Endothelial cell (in vitro differentiated cells): ENCODE measurements around the gene PPM1H. TPM values are rescaled to one million over a fixed set of nuclear protein-coding genes. Genes with fewer than 3 reads are reported as not detected.

Experiments used
- DNase-seq: peaks from one replicate; pipeline ENCODE4 v3.0.0; 2021; ENCODE audit warnings: low spot score
- H3K27ac Mint-ChIP-seq: one replicate; pipeline ENCODE4 v1.8.0; 2021; ENCODE audit warnings: mixed read lengths, inconsistent platforms; ENCODE audit not compliant: unreplicated experiment
- H3K27me3 Mint-ChIP-seq: one replicate; pipeline ENCODE4 v1.8.0; 2021; ENCODE audit warnings: mild to moderate bottlenecking, moderate library complexity, mixed read lengths, inconsistent platforms; ENCODE audit not compliant: unreplicated experiment
- H3K36me3 Mint-ChIP-seq: one replicate; pipeline ENCODE4 v1.8.0; 2021; ENCODE audit warnings: mild to moderate bottlenecking, low read depth, mixed read lengths, inconsistent platforms; ENCODE audit not compliant: unreplicated experiment
- H3K4me1 Mint-ChIP-seq: one replicate; pipeline ENCODE4 v1.8.0; 2021; ENCODE audit warnings: mild to moderate bottlenecking, mixed read lengths, inconsistent platforms; ENCODE audit not compliant: unreplicated experiment
- H3K4me3 Mint-ChIP-seq: one replicate; pipeline ENCODE4 v1.8.0; 2021; ENCODE audit warnings: mild to moderate bottlenecking, mixed read lengths, inconsistent platforms; ENCODE audit not compliant: unreplicated experiment
- H3K9me3 Mint-ChIP-seq: one replicate; pipeline ENCODE4 v1.8.0; 2021; ENCODE audit warnings: mixed read lengths, inconsistent platforms; ENCODE audit not compliant: unreplicated experiment
- total RNA-seq: library from RNA; stranded (reverse); fragmentation: NEBNext Ultra II Directional; extraction: Animal tissue kit (Norgen Biotek cat#: 25700); gene quantifications from one replicate; pipeline ENCODE4 v1.2.1, GENCODE V29; 2021; ENCODE audit not compliant: unreplicated experiment
- TF ChIP-seq, protein P1 (sequence below): fragments of 200-600 bp; sonication (generic); IDR thresholded peaks from one replicate; pipeline ENCODE4 v1.5.0; 2021; ENCODE audit warnings: antibody characterized with exemption; ENCODE audit not compliant: unreplicated experiment

PPM1H gene
- total RNA-seq, 1 donor from 2014 or later, result 71.8 TPM

DNA sequence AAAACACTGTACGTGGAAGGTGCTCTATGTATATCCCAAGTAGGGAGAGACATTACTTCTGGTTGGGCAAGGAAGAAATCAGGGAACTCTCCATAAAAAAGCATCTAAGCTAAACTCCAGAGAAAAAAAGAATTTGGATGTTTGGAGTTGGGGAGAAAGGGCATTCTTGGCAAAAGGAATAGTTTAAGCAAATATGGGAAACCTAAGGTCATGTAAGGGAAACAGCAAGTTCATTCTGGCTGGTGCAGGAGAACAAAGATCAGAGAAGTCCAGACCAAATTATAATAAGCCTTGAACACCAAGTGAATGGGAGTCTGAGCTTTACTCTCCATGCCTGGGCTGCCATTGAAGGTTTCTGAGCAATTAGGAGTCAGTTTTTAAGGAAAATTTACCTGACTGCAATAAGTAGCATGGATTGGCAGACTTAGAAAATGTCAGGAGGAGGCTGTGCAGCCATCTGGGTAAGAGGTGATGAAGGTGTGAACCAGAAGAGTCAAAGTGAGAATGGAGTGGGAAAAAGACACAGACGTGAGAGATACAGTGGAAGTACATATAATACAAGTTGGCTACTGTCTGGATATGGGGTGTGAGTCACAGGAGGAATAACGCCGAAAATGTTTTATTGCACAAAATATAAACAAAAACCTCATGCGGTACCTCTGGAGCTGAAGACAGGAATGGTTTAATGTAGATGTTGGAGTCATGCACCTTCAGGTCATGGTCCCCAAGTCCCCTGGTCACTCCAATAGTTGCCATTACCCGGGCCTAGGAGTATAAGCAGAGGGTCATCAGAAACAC lies 245.7 kb downstream of the PPM1H start:
- Mint-ChIP-seq H3K4me3 (no peak overlapping the region), H3K9me3 (no peaks in the 10 kb centered on the region), H3K4me1 (peaks cover 9% of the 10 kb centered on the region), H3K27me3 (peaks cover 6% of the 10 kb centered on the region), H3K27ac (no peak overlapping the region), H3K36me3 (peaks cover 63% of the 10 kb centered on the region)
- no peak for DNase-seq
- TF ChIP-seq, protein P1, sequence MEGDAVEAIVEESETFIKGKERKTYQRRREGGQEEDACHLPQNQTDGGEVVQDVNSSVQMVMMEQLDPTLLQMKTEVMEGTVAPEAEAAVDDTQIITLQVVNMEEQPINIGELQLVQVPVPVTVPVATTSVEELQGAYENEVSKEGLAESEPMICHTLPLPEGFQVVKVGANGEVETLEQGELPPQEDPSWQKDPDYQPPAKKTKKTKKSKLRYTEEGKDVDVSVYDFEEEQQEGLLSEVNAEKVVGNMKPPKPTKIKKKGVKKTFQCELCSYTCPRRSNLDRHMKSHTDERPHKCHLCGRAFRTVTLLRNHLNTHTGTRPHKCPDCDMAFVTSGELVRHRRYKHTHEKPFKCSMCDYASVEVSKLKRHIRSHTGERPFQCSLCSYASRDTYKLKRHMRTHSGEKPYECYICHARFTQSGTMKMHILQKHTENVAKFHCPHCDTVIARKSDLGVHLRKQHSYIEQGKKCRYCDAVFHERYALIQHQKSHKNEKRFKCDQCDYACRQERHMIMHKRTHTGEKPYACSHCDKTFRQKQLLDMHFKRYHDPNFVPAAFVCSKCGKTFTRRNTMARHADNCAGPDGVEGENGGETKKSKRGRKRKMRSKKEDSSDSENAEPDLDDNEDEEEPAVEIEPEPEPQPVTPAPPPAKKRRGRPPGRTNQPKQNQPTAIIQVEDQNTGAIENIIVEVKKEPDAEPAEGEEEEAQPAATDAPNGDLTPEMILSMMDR, result no peak

DNA sequence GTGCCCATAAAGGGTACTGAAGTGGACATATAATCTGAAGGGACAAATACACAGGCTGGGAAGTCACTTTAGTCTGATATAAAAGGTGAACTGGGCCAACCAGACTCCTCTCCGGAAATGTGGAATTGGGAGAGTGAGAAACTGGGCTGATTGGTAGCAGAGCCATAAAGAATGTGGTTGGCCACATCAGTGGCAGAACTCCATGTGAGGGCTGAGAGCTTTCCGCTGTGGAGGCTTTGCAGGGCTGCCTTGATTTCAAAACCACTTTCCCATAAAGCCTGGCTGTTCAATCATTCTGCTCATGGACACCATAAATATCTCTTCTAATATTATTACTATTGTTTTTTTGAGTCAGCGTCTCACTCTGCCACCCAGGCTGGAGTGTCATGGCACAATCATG lies 248.0 kb downstream of the PPM1H start:
- H3K27ac Mint-ChIP-seq, result no peak overlapping the region
- no peaks in the 10 kb centered on the region for H3K9me3 Mint-ChIP-seq
- H3K4me1 Mint-ChIP-seq, result peaks cover 18% of the 10 kb centered on the region
- peaks cover 44% of the 10 kb centered on the region for H3K36me3 Mint-ChIP-seq
- peaks cover 6% of the 10 kb centered on the region for H3K27me3 Mint-ChIP-seq
- no peak overlapping the region for H3K4me3 Mint-ChIP-seq
- DNase-seq, result no peak
- TF ChIP-seq, protein P1, result no peak

DNA sequence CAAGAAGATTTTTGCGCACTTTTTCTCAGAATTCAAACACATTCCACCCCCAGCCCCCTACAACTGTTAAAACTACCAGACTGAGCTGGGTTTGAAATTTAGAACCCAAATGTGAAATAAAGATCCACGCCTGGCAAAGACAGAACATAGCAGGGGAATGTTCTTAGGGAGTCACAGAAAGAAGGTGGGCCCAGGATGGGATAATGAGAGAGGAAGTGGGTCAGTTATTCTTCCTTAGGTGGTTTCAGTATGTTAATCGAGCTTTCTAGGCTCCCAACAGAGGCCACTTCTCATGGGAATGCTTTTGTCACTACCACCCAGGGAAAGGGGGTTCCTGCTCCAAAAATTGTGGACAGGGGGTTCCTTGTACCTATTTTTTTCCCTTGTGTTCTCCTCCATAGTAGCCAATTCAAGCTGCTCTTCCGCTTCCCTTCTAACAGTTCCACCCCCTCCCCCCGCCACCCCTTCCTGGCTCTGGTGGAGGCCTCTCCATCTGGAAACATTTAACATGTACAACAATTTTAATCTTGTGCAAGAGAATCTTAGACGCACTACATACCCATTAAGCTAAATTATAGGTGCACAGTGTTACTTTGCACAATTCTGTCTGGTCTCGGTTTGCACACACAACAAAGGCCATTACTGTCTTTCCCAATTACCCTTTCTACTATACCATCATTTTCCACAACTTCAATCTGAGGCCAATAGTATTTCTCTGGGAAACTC lies 250.2 kb downstream of the PPM1H start:
- H3K4me1 Mint-ChIP-seq, result peaks cover 27% of the 10 kb centered on the region
- H3K4me3 Mint-ChIP-seq, result no peak overlapping the region
- H3K9me3 Mint-ChIP-seq, result no peaks in the 10 kb centered on the region
- DNase-seq, result no peak
- TF ChIP-seq, protein P1, result no peak
- peaks cover 3% of the 10 kb centered on the region for H3K27me3 Mint-ChIP-seq
- H3K27ac Mint-ChIP-seq, result peak overlapping the region; percentile 33
- peaks cover 33% of the 10 kb centered on the region for H3K36me3 Mint-ChIP-seq

DNA sequence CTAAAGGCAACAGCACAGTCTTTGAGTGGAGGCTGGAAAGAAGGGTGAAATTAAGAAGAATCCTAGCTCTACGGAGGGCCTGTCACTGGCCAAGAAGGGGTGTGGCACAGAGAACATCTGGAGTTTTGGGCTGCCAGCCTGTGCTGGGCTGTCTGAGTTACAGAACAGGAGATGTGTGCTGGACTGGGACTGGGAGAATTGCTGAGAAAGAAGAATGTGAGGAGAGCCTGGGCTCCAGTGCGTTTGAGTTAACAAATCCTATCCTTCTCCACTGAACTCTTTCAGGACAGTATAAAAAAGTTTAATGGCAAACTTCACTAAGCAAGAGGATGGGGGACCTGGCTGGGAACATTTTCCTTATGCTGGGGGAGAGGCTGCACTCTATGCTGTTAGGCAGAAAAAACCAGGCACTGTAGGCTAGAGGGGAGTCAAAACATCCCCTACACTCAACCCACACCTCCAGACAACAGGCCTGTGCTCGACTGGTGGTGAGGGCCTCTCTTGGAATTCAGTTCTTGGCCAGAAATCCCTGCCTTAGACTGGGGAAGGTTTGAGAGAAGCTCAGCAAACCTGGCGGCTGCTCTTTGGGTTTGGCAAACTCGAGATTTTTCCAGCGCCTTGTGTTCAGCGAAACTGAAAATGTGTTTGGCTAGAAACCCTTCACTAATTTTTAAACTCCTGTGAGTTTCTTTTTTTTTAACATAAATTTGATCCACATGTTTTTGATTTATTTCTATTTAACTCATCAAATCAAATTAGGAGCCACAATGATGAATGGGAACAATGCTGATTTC lies 251.0 kb downstream of the PPM1H start:
- no peak for DNase-seq
- TF ChIP-seq, protein P1, result no peak
- Mint-ChIP-seq H3K4me1 (peaks cover 27% of the 10 kb centered on the region), H3K36me3 (peaks cover 34% of the 10 kb centered on the region), H3K27ac (no peak overlapping the region), H3K4me3 (no peak overlapping the region), H3K9me3 (no peaks in the 10 kb centered on the region), H3K27me3 (no peaks in the 10 kb centered on the region)
